Activated naive CD8-positive, alpha-beta T cell treated with anti-CD3 and anti-CD28 coated beads, Interleukin-2, amount 10 ng/mL, durations not matched to agents 7 days and 5 days (primary cell): ENCODE results near the gene TMEM254. TPM values are rescaled to one million over a fixed set of nuclear protein-coding genes. Genes with fewer than 3 reads are reported as not detected.

ENCODE experiments used
- total RNA-seq, 2 experiments: library from RNA; stranded (reverse); gene quantifications; one replicate each; pipeline ENCODE4 v1.2.3, GENCODE V29; 2021

Gene TMEM254
- total RNA-seq, 2 experiments from 2014 or later = 13.2 to 13.8 TPM

Other genes with a start within 250 kb of the TMEM254 start
- gene SFTPD, start 129.6 kb upstream of the TMEM254 start, total RNA-seq = not detected
- not detected for gene PLAC9, start 54.1 kb downstream of the TMEM254 start, total RNA-seq
- 100 to 1,000 TPM; 263 to 277 TPM for gene ANXA11, start 126.9 kb downstream of the TMEM254 start, total RNA-seq
- gene MAT1A, start 211.0 kb downstream of the TMEM254 start, total RNA-seq = not detected